ENCODE results near the gene SLC6A19. TPM values are rescaled to one million over a fixed set of nuclear protein-coding genes. Genes with fewer than 3 reads are reported as not detected.

SLC6A19 gene
- total RNA-seq, 2 experiments from 2014 or later, result not detected

GRCh38 chr5:1199649-1200494, 1.5 kb upstream of the SLC6A19 start:
- TF ChIP-seq CTCF (IDR thresholded peaks at IDR 0.05), result no peak
- Histone ChIP-seq H3K27ac (ENCODE audit: low read depth in 1 of 2, low read length in 2 of 2) (no peak overlapping the region), H3K4me1 (ENCODE audit: insufficient read depth, low read length) (no peaks in the 10 kb centered on the region), H3K9me3 (ENCODE audit: control insufficient read depth in 1 of 2, insufficient read depth in 1 of 2, low read length in 2 of 2) (peaks cover 0 to 14% of the 10 kb centered on the region in 2 experiments), H3K36me3 (ENCODE audit: insufficient read depth, low read length) (no peaks in the 10 kb centered on the region), H3K27me3 (ENCODE audit: control insufficient read depth in 1 of 2, insufficient read depth in 2 of 2, low read length in 2 of 2) (peaks cover 0 to 3% of the 10 kb centered on the region in 2 experiments), H3K4me3 (ENCODE audit: low read length) (no peak overlapping the region)
- H3K4me3 Mint-ChIP-seq, result no peak overlapping the region
- no peaks in the 10 kb centered on the region for H3K4me1 Mint-ChIP-seq (ENCODE audit: low read depth)
- intact Hi-C loops (cut with DNase I, micrococcal nuclease), result loop anchor here in 1 of 2 experiments (10.0 kb wide), 1 partner anchor 215 kb away; no protein-coding TSS in a partner anchor
- no peaks in the 10 kb centered on the region for H3K9me3 Mint-ChIP-seq
- ATAC-seq (ENCODE audit: poor library complexity) (no peak), DNase-seq (peak in 1 of 14 experiments; percentile 17)
- CTCF ChIA-PET, result no interaction called here
- H3K27me3 Mint-ChIP-seq, result peaks cover 7% of the 10 kb centered on the region
- no peaks in the 10 kb centered on the region for H3K36me3 Mint-ChIP-seq (ENCODE audit: low read depth)
- H3K27ac Mint-ChIP-seq, result no peak overlapping the region
- POLR2A ChIA-PET, result no interaction called here

GRCh38 chr5:1200495-1201326, 684 bp upstream of the SLC6A19 start:
- H3K9me3 Mint-ChIP-seq, result no peaks in the 10 kb centered on the region
- ChIA-PET POLR2A (no interaction called here), CTCF (no interaction called here)
- H3K4me1 Mint-ChIP-seq (ENCODE audit: low read depth), result no peaks in the 10 kb centered on the region
- peaks cover 7% of the 10 kb centered on the region for H3K27me3 Mint-ChIP-seq
- H3K27ac ChIP-seq (ENCODE audit: low read depth in 1 of 2, low read length in 2 of 2), result no peak overlapping the region
- H3K4me3 ChIP-seq (ENCODE audit: low read length), result no peak overlapping the region
- no peaks in the 10 kb centered on the region for H3K36me3 ChIP-seq (ENCODE audit: insufficient read depth, low read length)
- H3K27ac Mint-ChIP-seq, result no peak overlapping the region
- H3K9me3 ChIP-seq (ENCODE audit: control insufficient read depth in 1 of 2, insufficient read depth in 1 of 2, low read length in 2 of 2), result peaks cover 0 to 14% of the 10 kb centered on the region in 2 experiments
- intact Hi-C loops (cut with DNase I, micrococcal nuclease), result no loop called here
- no peaks in the 10 kb centered on the region for H3K4me1 ChIP-seq (ENCODE audit: insufficient read depth, low read length)
- TF ChIP-seq CTCF (IDR thresholded peaks at IDR 0.05), result no peak
- H3K4me3 Mint-ChIP-seq, result no peak overlapping the region
- ATAC-seq (ENCODE audit: poor library complexity) (no peak), DNase-seq (no peak)
- H3K27me3 ChIP-seq (ENCODE audit: control insufficient read depth in 1 of 2, insufficient read depth in 2 of 2, low read length in 2 of 2), result no peaks in the 10 kb centered on the region
- H3K36me3 Mint-ChIP-seq (ENCODE audit: low read depth), result no peaks in the 10 kb centered on the region

GRCh38 chr5:1202026-1202797, 817 bp downstream of the SLC6A19 start:
- no peak for DNase-seq
- no peaks in the 10 kb centered on the region for H3K27me3 Mint-ChIP-seq

More at GRCh38 chr5:1202026-1202797, 817 bp downstream of the SLC6A19 start:
- H3K27ac ChIP-seq (ENCODE audit: low read depth in 1 of 2, low read length in 2 of 2), result no peak overlapping the region
- no peak for ATAC-seq (ENCODE audit: poor library complexity)
- Mint-ChIP-seq H3K4me3 (no peak overlapping the region), H3K27ac (no peak overlapping the region), H3K4me1 (ENCODE audit: low read depth) (no peaks in the 10 kb centered on the region), H3K9me3 (no peaks in the 10 kb centered on the region), H3K36me3 (ENCODE audit: low read depth) (no peaks in the 10 kb centered on the region)
- intact Hi-C loops (cut with DNase I, micrococcal nuclease), result no loop called here
- POLR2A ChIA-PET, result no interaction called here
- H3K4me1 ChIP-seq (ENCODE audit: insufficient read depth, low read length), result no peaks in the 10 kb centered on the region
- H3K9me3 ChIP-seq (ENCODE audit: control insufficient read depth in 1 of 2, insufficient read depth in 1 of 2, low read length in 2 of 2), result peaks cover 0 to 14% of the 10 kb centered on the region in 2 experiments
- H3K36me3 ChIP-seq (ENCODE audit: insufficient read depth, low read length), result no peaks in the 10 kb centered on the region
- H3K27me3 ChIP-seq (ENCODE audit: control insufficient read depth in 1 of 2, insufficient read depth in 2 of 2, low read length in 2 of 2), result no peaks in the 10 kb centered on the region
- H3K4me3 ChIP-seq (ENCODE audit: low read length), result no peak overlapping the region
- TF ChIP-seq CTCF (IDR thresholded peaks at IDR 0.05), result no peak
- CTCF ChIA-PET, result no interaction called here
